Right lobe of liver (tissue), 6 donors: Measurements from ENCODE around the gene HIRA. TPM values are rescaled to one million over a fixed set of nuclear protein-coding genes. Genes with fewer than 3 reads are reported as not detected.

Source experiments
- ATAC-seq, 4 donors: fragments of 200-7000 bp; cut with Tn5 transposase; one replicate each; pipeline ENCODE4 v1.9.1; 2020; ENCODE audit warnings: mild to moderate bottlenecking in 4 of 4, moderate library complexity in 4 of 4
- DNase-seq, 3 donors: peaks; one replicate each; pipeline ENCODE4 v3.0.0-alpha.2; 2020
- H3K27ac ChIP-seq, 3 donors: fragments of 200-600 bp; one replicate each; pipeline ENCODE4 v1.8.0; 2022
- H3K27me3 ChIP-seq, 2 donors: fragments of 200-600 bp; one replicate each; pipeline ENCODE4 v1.8.0; 2022
- H3K36me3 ChIP-seq, 4 donors: fragments of 200-600 bp; sonication (generic) in 1 of 4; one replicate each; pipeline versions ENCODE4 v1.5.1 to v1.8.0; 2017 to 2022; ENCODE audit warnings: control low read depth in 1 of 4
- H3K4me1 ChIP-seq, 4 donors: fragments of 200-600 bp; sonication (generic) in 1 of 4; one replicate each; pipeline versions ENCODE4 v1.5.1 to v1.8.0; 2017 to 2022; ENCODE audit warnings: control low read depth in 1 of 4
- H3K4me3 ChIP-seq, 3 donors: fragments of 200-600 bp; one replicate each; pipeline ENCODE4 v1.8.0; 2022
- H3K9me3 ChIP-seq, 4 donors: fragments of 200-600 bp; sonication (generic) in 1 of 4; one replicate each; pipeline versions ENCODE4 v1.5.1 to v1.8.0; 2017 to 2022; ENCODE audit warnings: control low read depth in 1 of 4
- POLR2A ChIP-seq: fragments of 450-650 bp; IDR thresholded peaks from one replicate; pipeline ENCODE4 v1.6.1; 2017; ENCODE audit warnings: antibody characterized with exemption, mild to moderate bottlenecking
- WGBS: methylation state at CpG from one replicate; pipeline ENCODE4 v1.1.6; 2018; ENCODE audit warnings: low coverage, low lambda C conversion rate; ENCODE audit not compliant: insufficient coverage; ENCODE audit errors: missing lambda C conversion rate; 5-methylcytosine and 5-hydroxymethylcytosine counted together
- intact Hi-C, 2 donors: fragments of 100-400 bp; cut with DNase I; formaldehyde crosslinking; loops; one replicate each; pipeline versions ENCODE4 v1.11.2 to v1.14.1; 2022
- total RNA-seq, 6 experiments: library from RNA; depleted of rRNA in 2 of 6; stranded (reverse); fragments of >200 nt in 2 of 6; fragmentation: NEBNext Ultra II Directional in 3 of 6; extraction: Animal tissue kit (Norgen Biotek cat#: 25700) in 3 of 6; gene quantifications; one replicate each; pipeline versions ENCODE4 v1.1.0 to v1.2.4, GENCODE V29; 2016 to 2023
- TF ChIP-seq, protein P1 (sequence below), 4 donors: fragments of 200-600 bp in 3 of 4; fragments of 450-650 bp in 1 of 4; IDR thresholded peaks; one replicate each; pipeline versions ENCODE4 v1.5.1 to v1.8.0; 2016 to 2022; ENCODE audit warnings: antibody characterized with exemption in 4 of 4, mild to moderate bottlenecking in 2 of 4
- donor health status: DM: no; HTN: yes; CAD: no.
- donor health status: DM: no; HTN: no; CAD: no.
- donor health status: DM: no; HTN: no; CAD: no.
- donor health status: DM: no; HTN: yes; CAD: no.
- donor health status: DM: no; HTN: yes; CAD: no.

HIRA gene
- total RNA-seq, 6 experiments from 2014 or later, result 14.6 to 25.0 (median 17.8) TPM

GRCh38 chr22:19396934-19397733 lies 34.4 kb downstream of the HIRA start:
- no peaks in the 10 kb centered on the region for H3K27me3 ChIP-seq
- ATAC-seq (peak in 1 of 4 donors; percentile 29), DNase-seq (peak in 1 of 3 donors; percentile 23)
- WGBS, result 76% methylated on average over 4 of the region's 6 CpGs
- no peaks in the 10 kb centered on the region for H3K4me1 ChIP-seq
- no peak overlapping the region for H3K27ac ChIP-seq
- H3K9me3 ChIP-seq, result no peaks in the 10 kb centered on the region
- H3K4me3 ChIP-seq, result no peak overlapping the region
- intact Hi-C loops, result no loop called here
- peaks cover 0 to 86% (median 26%) of the 10 kb centered on the region in 4 donors for H3K36me3 ChIP-seq
- no peak for TF ChIP-seq POLR2A
- TF ChIP-seq, protein P1, sequence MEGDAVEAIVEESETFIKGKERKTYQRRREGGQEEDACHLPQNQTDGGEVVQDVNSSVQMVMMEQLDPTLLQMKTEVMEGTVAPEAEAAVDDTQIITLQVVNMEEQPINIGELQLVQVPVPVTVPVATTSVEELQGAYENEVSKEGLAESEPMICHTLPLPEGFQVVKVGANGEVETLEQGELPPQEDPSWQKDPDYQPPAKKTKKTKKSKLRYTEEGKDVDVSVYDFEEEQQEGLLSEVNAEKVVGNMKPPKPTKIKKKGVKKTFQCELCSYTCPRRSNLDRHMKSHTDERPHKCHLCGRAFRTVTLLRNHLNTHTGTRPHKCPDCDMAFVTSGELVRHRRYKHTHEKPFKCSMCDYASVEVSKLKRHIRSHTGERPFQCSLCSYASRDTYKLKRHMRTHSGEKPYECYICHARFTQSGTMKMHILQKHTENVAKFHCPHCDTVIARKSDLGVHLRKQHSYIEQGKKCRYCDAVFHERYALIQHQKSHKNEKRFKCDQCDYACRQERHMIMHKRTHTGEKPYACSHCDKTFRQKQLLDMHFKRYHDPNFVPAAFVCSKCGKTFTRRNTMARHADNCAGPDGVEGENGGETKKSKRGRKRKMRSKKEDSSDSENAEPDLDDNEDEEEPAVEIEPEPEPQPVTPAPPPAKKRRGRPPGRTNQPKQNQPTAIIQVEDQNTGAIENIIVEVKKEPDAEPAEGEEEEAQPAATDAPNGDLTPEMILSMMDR (IDR thresholded peaks at IDR 0.05), result no peak

DNA sequence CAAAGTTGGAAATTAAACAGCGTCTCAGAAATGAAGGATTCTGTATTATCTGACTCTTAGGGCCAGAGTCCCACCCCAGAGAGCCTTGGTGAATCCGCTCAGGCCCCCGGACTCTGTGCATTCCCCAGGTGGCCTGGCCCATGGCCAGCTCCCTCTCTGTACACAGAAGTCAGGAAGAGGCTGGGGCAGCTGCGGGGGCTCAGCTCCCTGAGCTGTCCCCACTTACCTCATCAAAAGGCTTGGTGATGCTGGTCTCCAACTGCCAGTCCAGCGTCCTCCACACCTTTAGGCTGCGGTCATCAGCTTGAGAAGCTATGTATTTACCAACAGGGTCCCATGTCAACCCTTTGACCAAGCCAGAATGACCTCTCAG lies 35.0 kb downstream of the HIRA start:
- no peak overlapping the region for H3K27ac ChIP-seq
- no peaks in the 10 kb centered on the region for H3K9me3 ChIP-seq
- DNase-seq, result peak in 1 of 3 donors; percentile 37
- no peak for ATAC-seq
- intact Hi-C loops, result no loop called here
- 100% methylated on average over 1 of the region's 6 CpGs for WGBS
- H3K27me3 ChIP-seq, result no peaks in the 10 kb centered on the region
- peaks cover 0 to 92% (median 27%) of the 10 kb centered on the region in 4 donors for H3K36me3 ChIP-seq
- TF ChIP-seq, protein P1 (IDR thresholded peaks at IDR 0.05), result no peak
- no peak for TF ChIP-seq POLR2A
- no peak overlapping the region for H3K4me3 ChIP-seq
- H3K4me1 ChIP-seq, result no peaks in the 10 kb centered on the region

DNA sequence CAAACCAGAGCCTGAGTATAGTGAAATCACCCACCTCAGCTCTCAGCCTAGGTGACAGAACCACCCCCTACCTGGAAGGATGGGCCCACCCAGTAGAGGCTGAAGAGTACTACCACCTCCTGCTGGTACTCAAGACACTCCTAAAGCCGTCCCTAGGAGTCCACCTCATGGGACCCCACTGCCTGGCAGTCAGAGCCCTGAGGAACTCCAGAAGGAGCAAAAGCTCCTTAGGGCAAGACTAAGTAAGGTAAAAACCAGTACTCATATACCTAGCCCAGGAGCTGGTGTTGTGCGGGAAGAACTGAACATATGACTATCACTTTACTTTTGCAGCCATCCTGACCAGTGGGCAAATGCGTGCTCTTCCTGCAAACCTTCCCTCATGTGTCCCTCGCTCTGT lies 36.3 kb downstream of the HIRA start:
- H3K27ac ChIP-seq, result no peak overlapping the region
- no peaks in the 10 kb centered on the region for H3K27me3 ChIP-seq
- H3K9me3 ChIP-seq, result no peaks in the 10 kb centered on the region
- ATAC-seq, result no peak
- no peaks in the 10 kb centered on the region for H3K4me1 ChIP-seq
- TF ChIP-seq, protein P1 (IDR thresholded peaks at IDR 0.05), result no peak
- no peak for TF ChIP-seq POLR2A
- intact Hi-C loops, result no loop called here
- 100% methylated on average over 3 of the region's 4 CpGs for WGBS
- H3K4me3 ChIP-seq, result no peak overlapping the region
- peak in 1 of 3 donors; percentile 17 for DNase-seq
- H3K36me3 ChIP-seq, result peaks cover 0 to 89% (median 25%) of the 10 kb centered on the region in 4 donors

DNA sequence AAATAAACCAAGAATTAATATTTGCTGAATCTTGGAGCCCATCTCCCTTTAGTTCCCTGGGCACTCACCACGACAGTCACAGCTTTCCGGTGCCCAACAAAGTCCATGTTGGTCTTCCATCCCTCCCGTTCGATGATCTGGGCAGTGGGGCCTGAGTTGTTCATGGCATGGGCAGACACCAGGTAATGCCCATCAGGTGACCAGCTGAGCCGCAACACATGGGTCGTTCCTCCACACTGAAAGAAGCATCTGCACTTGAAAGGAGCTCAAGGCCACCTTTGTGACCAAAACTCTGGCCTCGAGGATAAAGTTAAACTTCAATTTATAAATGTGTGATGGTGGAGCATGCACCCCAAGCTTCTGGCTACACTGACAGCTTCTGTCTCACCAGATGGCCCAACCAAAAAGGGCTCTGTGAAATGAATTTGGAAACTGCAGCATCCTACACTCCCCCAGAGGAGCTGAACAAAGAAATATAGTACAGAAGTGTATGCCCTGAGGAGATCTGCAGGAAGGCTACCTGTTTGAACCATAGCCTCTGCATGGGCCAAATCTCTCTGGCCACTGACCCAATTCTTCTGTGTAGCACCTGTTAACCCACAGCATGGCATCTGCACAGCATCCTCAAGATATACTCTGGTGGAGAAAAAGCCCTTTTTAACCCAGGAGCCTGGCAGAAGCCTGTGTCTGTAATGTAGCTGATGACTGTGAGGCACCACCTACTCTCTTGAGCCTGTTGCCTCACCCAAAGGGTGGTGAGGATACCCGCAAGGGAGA lies 37.1 kb downstream of the HIRA start:
- intact Hi-C loops, result no loop called here
- ATAC-seq, result no peak
- TF ChIP-seq POLR2A, result no peak
- TF ChIP-seq, protein P1 (IDR thresholded peaks at IDR 0.05), result no peak
- peaks cover 0 to 91% (median 28%) of the 10 kb centered on the region in 4 donors for H3K36me3 ChIP-seq
- no peak overlapping the region for H3K4me3 ChIP-seq
- no peaks in the 10 kb centered on the region for H3K4me1 ChIP-seq
- H3K9me3 ChIP-seq, result no peaks in the 10 kb centered on the region
- no peak overlapping the region for H3K27ac ChIP-seq
- DNase-seq, result peak in 1 of 3 donors; percentile 32
- no peaks in the 10 kb centered on the region for H3K27me3 ChIP-seq
- WGBS, result 85% methylated on average over 5 of the region's 8 CpGs
